ENCODE measurements around the gene FGF16.
"Not testable (repeated sequence)": the region's sequence is repeated elsewhere in the genome, so short reads cannot be mapped to it uniquely, and the experiment has no call there.

FGF16 gene

DNA sequence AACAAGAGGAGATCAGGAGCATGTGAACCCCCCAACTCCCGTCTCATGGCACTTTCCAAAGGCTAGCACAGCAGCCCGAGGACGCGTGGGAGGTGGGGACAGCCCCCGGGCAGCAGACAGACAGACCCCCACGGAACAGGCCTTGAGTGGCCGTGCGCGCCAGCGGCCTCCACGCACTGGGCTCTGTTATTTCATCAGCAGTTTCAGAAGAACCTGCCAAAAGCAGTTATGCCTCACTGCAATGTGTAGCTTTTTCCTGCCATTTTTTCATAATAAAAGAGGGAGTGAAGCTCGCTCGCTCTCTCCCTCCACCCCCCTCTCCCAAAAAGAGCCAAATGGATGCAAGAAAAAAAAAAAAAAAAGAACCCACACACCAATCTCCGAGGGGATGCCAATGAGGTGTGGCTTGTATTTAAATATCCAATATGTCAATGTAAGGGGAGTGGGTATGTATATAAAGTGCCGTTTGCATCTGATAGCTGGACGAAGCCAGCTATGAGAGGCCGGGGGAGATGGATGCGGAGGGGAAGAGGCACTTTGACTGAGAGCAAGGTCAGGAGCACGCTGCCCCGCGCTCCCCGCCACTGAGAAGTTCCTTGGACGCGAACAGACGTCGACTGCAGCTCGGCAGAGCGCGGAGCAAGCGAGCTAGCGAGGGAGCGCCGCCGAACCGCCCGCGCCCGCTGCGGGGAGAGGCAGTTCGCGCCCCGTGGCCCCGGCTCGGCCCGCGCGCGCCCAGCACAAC lies at the start of gene FGF16:
Gene FGF16 (plus strand): TSS at position 482 of the 745 bp plus-strand sequence. CDS start 286 bp downstream, outside the sequence.
- DNase-seq (ENCODE audit: low spot score) = no peak

DNA sequence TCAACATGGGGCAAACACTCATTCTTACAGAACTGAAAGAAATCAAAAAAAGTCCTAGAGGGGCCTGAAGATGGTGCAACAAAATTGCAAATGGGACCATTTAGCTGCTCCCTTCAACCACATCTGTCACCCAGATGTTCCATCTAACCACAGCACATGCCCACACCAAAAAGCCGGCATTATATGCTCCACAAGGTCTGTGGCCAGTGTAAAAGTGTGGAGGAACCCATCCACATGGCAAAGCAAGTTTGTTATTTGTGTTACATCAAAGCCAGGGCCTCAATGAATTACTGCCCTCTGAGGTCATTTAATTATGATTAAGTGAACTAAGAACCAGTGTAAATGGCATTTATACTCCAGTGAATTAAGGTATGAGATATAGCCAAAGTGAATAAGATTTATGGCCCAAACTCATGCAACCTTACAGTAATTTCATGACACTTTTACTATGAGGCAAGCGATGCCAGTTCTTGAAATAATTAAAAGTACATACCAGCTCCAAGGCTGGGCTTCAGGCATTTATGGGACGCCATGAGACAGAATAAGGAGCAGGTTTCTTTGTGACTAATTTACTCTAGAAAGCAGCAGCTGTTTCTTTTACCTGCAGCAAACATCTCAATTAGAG lies 48.7 kb upstream of the FGF16 start:
- DNase-seq (ENCODE audit: low spot score) = no peak

GRCh38 chrX:77404419-77404818 lies 42.8 kb upstream of the FGF16 start:
- DNase-seq (ENCODE audit: low spot score) = no peak

DNA sequence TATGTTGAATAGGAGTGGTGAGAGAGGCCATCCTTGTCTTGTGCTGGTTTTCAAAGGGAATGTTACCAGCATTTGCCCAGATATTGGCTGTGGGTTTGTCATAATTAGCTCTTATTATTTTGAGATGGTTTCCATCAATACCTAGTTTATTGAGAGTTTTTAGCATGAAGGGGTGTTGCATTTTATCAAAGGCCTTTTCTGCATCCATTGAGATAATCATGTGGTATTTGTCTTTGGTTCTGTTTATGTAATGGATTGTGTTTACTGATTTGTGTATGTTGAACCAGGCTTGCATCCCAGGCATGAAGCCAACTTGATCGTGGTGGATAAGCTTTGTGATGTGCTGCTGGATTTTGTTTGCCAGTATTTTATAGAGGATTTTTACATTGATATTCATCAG lies 39.4 kb upstream of the FGF16 start:
- not testable (repeated sequence) for DNase-seq (ENCODE audit: low spot score)

DNA sequence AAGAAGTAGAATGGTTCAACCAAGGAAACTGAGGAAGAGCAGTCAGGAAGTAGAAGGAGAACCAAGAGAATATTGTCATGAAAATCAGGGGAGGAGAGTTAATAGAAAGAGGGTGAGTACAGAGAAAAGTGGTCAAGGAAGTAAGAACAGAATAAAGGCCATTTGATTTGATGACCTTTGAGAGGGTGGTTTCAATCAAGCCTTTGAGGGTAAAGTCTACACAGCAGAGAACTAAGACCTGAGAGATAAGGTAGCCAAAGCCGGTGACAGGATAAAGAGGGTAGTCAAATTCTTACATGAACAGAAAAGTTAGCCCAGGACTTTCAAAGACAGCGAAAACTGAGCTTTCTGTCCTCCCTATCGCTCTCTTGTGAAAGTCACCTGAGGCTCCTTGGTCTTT lies 34.6 kb upstream of the FGF16 start:
- DNase-seq (ENCODE audit: low spot score) = no peak

DNA sequence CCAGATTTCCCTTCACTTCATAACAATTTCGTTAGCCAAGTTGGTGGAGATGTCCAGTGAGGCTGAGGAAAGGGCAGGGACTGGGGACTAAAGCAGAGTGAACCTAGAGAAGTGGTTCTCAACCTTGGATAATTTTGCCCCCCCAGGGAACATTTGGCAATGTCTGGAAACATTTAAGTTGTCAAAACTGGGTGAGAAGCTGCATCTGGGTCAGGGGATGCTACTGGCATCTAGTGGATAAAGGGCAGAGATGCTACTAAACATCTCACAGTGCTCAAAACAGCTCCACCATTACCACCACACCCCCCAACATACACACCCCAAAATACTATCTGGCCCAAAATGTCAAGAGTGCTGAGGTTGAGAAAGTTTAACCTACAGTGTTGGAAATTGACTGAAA lies 32.0 kb upstream of the FGF16 start:
- no peak for DNase-seq (ENCODE audit: low spot score)

GRCh38 chrX:77415882-77416281 lies 31.3 kb upstream of the FGF16 start:
- no peak for DNase-seq (ENCODE audit: low spot score)

- no peak for DNase-seq (ENCODE audit: low spot score)
Observed at GRCh38 chrX:77422891-77423648, 24.1 kb upstream of the FGF16 start.

DNA sequence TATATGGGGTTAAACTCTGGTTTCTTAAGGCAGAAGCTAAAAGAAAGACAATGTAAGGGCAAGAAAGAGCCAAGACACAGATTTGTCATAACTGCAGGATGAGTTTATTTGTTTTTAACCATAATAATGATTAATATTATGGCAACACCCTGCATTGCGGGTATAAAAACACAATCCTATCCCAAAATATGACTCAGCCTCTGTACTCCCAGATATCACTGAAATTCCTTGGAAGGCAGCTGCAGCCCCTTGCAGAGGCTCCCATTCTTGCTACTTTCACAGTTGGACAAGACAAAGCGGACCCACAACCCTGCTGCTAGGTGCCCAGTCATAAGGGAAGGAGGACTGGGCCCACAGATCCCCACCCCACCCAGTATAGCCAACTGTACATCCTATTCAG lies 20.4 kb upstream of the FGF16 start:
- no peak for DNase-seq (ENCODE audit: low spot score)

DNA sequence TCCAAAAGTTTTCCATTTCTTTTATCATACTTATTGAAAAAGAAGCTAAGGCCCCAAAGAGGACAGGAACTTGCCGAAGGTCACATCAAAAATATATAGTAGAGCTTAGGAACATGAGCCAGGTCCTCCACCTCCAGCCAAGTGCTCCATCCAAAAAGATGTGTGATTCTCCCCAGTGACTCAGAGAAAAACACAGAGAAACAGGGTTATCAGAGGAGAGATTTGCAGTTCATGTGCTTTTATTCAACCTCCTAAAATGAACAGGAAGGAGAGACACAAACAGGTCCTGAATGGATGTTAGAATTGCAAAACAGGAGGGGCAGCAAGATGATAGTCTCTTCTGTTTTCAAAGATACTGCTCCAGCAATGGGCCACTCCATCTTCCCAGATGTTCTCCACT lies 19.6 kb upstream of the FGF16 start:
- no peak for DNase-seq (ENCODE audit: low spot score)

DNA sequence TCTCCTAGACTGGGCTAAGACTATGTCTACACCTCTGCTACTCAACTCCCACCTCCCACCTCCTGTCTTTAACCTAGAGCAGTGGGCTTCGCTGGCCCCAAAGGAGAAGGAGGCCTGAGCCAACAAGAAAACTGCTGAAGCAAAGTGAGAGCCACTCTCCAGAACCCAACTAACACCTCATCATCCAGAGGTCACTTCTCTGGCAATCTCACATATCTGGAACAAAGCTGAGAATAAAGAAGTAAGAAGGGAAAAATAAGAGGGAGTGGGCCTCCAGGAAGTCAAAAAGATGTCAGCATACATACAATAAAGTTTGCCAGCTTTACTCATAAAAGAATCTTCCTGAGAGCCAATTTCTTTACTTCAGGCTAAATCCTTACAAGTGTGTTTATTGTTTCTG lies 18.6 kb upstream of the FGF16 start:
- no peak for DNase-seq (ENCODE audit: low spot score)

DNA sequence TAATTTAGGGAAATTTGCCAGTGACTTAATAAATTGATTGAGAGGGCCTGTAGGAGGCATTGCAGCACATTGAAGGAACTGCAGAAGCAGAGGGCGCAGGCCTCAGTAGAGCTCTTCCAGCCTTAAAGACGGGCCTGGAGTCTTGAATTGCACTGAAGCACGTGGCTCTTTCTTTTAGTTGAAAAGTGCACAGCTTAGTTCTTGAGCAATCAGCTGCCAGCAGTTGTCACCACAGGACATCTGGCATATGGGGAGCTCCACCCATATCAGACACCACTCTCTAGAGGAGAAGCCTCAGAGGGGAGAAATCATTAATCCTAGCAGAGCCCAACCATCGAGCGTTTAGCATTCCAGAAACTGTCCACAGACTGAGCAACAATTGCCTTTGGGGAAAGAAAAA lies 16.0 kb upstream of the FGF16 start:
- no peak for DNase-seq (ENCODE audit: low spot score)

DNA sequence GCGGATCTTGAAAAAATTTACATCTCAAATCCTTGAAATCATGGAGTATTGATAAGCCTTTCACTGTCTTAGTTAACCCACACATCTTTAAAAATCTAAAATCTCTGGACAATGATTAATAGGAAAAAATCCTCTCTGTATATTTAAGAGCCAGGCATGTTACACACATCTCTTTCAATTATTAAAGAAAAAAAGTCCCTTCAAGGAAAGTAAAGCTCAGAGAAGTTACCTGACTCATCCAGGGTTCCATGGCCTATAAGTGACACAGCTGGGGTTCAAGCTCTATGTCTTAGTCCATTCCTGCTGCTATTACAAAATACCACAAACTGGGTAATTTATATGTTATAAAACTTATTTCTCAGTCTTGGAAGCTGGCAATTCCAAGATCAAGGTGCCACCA lies 14.2 kb upstream of the FGF16 start:
- no peak for DNase-seq (ENCODE audit: low spot score)

GRCh38 chrX:77434962-77435361 lies 12.2 kb upstream of the FGF16 start:
- no peak for DNase-seq (ENCODE audit: low spot score)

GRCh38 chrX:77436271-77436670 lies 10.9 kb upstream of the FGF16 start:
- no peak for DNase-seq (ENCODE audit: low spot score)

GRCh38 chrX:77436682-77437081 lies 10.5 kb upstream of the FGF16 start:
- no peak for DNase-seq (ENCODE audit: low spot score)

DNA sequence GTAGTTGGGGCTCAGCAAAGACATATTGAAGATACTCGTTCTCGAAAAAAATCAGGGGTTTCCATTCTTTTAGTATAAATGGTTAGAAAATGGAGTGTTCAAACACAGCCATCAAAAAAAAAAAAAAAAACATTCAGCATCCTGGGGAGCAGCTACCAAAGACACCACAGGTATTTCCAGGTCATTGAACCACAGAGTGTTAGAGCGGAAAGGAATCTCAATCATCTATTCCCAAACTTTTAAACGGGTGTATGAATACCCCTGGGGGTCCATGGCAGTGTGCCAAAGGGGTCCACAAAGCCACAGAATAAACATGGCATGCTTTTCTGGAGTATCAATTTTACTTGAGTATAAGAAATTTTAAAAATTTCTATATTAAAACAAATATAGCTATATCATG lies 6.9 kb upstream of the FGF16 start:
- no peak for DNase-seq (ENCODE audit: low spot score)

DNA sequence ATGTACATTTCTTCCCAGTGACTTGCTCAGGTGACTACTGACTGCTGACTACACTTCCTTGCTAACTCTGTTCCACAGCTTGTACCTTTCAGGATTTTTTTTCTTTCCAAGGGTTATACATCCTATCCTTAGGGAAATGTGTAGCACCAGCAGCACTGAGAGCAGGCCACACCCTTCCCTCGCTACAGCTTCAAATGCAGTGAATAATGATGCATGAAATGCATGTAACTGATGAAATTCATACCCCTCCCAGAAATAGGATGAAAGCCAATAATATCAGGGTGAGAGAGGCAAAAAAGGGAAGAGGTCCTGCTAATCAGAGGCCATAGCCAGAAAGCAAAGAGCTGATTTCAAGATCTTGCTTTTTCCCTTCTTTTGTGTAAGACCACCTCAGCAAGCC lies 6.2 kb upstream of the FGF16 start:
- DNase-seq (ENCODE audit: low spot score) = no peak

- DNase-seq (ENCODE audit: low spot score) = no peak
Observed at GRCh38 chrX:77441479-77441878, 5.7 kb upstream of the FGF16 start.

DNA sequence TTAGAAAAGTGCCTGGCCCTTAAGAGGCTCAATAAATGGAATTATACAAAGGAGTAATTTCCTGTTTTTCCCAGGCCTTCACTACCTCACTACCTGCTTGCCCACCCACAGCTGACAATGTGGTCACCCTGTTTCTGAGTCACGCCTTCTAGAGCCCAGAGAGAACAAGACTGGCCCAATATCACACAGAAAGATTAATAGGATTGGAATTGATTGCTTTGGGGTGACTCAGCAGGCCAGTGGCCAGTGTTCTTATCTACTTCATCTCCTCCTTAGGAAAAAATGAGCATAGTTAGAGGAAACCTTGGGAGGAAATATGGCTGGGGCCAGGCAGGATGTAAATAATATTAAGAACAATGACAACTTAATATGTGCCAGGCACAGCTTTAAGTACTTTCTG lies 4.5 kb upstream of the FGF16 start:
- DNase-seq (ENCODE audit: low spot score) = no peak

GRCh38 chrX:77444075-77444474 lies 3.1 kb upstream of the FGF16 start:
- no peak for DNase-seq (ENCODE audit: low spot score)

DNA sequence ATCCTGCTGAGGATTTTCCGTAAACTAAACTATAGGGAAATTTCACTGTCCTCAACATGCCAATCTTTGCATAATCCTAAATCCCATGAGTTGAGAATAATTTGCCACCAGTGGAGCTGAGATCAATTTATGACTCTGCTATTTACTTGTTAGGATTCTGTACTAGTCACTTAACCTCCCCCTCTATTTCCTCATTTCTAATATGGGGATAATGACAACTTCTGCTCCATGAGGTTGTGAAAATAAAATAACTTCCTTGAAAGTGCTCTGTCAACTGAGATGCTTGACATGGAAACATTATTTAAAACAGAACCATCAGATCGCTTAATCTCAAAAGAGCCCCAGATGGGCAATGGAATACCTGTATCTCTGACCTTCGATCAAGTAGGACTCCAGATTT lies 2.6 kb upstream of the FGF16 start:
- DNase-seq (ENCODE audit: low spot score) = no peak

DNA sequence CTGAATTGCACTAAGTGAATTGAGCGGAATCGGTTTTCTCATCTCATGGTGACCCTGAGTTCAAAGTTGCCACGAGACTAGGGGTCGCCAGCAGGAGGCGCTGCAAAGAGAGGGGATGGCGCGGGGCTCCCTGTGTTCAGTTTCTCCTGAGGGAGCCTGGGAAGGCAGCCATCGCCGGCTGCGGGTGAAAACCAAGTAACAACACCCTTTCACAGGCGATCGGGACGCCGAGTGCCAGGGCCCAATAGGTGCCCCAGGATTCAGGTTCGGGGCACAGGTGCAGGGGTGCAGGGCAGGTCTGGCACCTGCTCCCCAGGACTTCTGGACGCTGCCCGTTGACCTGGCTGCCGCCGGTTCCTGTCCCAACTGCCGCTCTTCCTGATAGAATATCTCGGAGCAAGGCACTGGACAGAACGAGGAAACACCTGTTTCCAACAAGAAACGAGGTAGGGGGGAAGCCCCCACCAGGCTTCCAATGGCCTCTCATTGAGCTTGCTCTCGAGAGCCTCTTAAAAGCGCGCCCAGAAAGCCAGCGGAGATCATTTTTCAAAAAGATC lies 1.1 kb upstream of the FGF16 start:
- DNase-seq (ENCODE audit: low spot score) = no peak

Data from putamen (tissue), 1 donor.